Thoracic aorta (tissue), 2 donors: ENCODE results near the gene SCMH1. TPM values are rescaled to one million over a fixed set of nuclear protein-coding genes. Genes with fewer than 3 reads are reported as not detected.

ENCODE experiments used
- ATAC-seq: fragments of 150-250 bp; one replicate; pipeline ENCODE4 v1.8.0; 2017; ENCODE audit warnings: low read depth; ENCODE audit not compliant: insufficient number of reproducible peaks, low FRiP score
- DNase-seq: peaks from one replicate; pipeline ENCODE4 v3.0.0-alpha.2; 2020; ENCODE audit warnings: low spot score
- H3K27ac ChIP-seq, 2 donors: fragments of 200-600 bp; sonication (generic); 1 replicate in 1 of 2; 2 replicates in 1 of 2; pipeline ENCODE4 v1.5.1; 2016; ENCODE audit warnings: mild to moderate bottlenecking in 2 of 2, moderate library complexity in 2 of 2
- H3K27me3 ChIP-seq: fragments of 200-600 bp; sonication (generic); replicated peaks from 2 replicates; pipeline ENCODE4 v1.6.0; 2016; ENCODE audit warnings: mild to moderate bottlenecking; ENCODE audit not compliant: insufficient read depth
- H3K36me3 ChIP-seq: fragments of 200-600 bp; sonication (generic); one replicate; pipeline ENCODE4 v1.5.1; 2016
- H3K4me1 ChIP-seq, 2 donors: fragments of 200-600 bp; sonication (generic); 1 replicate in 1 of 2; 2 replicates in 1 of 2; pipeline versions ENCODE4 v1.5.1 to v1.6.0; 2016; ENCODE audit warnings: low read depth in 2 of 2, mild to moderate bottlenecking in 1 of 2; ENCODE audit not compliant: control insufficient read depth in 1 of 2
- H3K4me3 ChIP-seq: fragments of 200-600 bp; sonication (generic); 2 replicates; pipeline ENCODE4 v1.5.1; 2016; ENCODE audit warnings: mild to moderate bottlenecking
- H3K9me3 ChIP-seq: fragments of 200-600 bp; sonication (generic); 2 replicates; pipeline ENCODE4 v1.5.1; 2016
- total RNA-seq, 2 donors: library from RNA; depleted of rRNA; stranded (reverse); fragments of >200 nt; gene quantifications; one replicate each; pipeline versions ENCODE4 v1.1.0 to v1.2.3, GENCODE V29; 2016
- TF ChIP-seq, protein P1 (sequence below): fragments of 200-600 bp; sonication (generic); IDR thresholded peaks from one replicate; pipeline ENCODE4 v1.5.1; 2019; ENCODE audit warnings: antibody characterized with exemption

SCMH1 gene
- total RNA-seq, 2 donors from 2014 or later: 41.7 to 65.9 TPM

DNA sequence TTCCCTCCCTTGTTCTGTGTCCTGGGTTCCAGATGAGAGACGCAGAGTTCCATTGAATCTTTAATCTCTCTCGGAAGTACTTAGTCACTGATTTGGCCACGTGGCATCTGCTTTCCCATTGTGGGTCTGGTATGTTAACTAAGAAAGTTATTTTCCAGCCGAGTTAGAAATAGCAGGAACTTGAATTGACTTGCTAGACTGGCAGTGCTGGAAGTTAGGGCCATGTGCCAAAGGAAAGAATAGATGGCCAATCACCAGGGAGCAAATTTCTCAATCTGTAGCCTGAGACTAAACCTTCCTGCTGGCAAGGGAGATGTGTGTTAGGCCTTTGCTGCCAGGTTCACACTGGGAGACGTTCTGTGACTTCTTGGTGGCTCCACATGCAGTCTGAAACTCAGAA, 196.4 kb downstream of the SCMH1 start:
- DNase-seq (peak; percentile 56), ATAC-seq (peak; percentile 96)
- Histone ChIP-seq H3K9me3 (no peaks in the 10 kb centered on the region), H3K4me3 (peak overlapping the region; percentile 46), H3K4me1 (peaks cover 21 to 38% of the 10 kb centered on the region in 2 donors), H3K36me3 (no peaks in the 10 kb centered on the region), H3K27ac (peak overlapping the region; percentile 93 to 96), H3K27me3 (no peaks in the 10 kb centered on the region)
- TF ChIP-seq, protein P1, sequence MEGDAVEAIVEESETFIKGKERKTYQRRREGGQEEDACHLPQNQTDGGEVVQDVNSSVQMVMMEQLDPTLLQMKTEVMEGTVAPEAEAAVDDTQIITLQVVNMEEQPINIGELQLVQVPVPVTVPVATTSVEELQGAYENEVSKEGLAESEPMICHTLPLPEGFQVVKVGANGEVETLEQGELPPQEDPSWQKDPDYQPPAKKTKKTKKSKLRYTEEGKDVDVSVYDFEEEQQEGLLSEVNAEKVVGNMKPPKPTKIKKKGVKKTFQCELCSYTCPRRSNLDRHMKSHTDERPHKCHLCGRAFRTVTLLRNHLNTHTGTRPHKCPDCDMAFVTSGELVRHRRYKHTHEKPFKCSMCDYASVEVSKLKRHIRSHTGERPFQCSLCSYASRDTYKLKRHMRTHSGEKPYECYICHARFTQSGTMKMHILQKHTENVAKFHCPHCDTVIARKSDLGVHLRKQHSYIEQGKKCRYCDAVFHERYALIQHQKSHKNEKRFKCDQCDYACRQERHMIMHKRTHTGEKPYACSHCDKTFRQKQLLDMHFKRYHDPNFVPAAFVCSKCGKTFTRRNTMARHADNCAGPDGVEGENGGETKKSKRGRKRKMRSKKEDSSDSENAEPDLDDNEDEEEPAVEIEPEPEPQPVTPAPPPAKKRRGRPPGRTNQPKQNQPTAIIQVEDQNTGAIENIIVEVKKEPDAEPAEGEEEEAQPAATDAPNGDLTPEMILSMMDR: no peak

DNA sequence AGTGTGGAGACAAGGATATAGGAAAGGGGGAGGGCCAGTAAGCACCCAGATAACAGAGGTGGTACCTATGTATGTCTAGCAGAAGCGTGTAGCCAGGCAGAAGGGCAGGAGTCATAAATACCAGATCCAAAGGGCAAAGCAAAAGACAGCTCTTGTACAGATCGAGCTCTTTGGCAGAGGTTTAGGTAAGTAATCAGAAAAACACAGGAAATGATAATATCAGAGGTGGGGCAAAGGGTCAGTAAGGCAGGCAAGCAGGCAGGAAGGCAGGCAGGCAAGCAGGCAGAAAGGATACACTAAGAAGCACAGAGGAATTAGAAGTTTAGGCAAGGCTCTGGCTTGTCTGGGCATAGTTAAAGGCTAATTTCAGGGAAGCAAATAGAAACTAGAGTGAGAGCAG, 197.9 kb downstream of the SCMH1 start:
- no peak overlapping the region for H3K4me3 ChIP-seq
- DNase-seq: no peak
- no peaks in the 10 kb centered on the region for H3K36me3 ChIP-seq
- no peaks in the 10 kb centered on the region for H3K9me3 ChIP-seq
- peak overlapping the region; percentile 77 to 96 for H3K27ac ChIP-seq
- peaks cover 21 to 38% of the 10 kb centered on the region in 2 donors for H3K4me1 ChIP-seq
- H3K27me3 ChIP-seq: no peaks in the 10 kb centered on the region
- ATAC-seq: no peak
- TF ChIP-seq, protein P1: no peak

DNA sequence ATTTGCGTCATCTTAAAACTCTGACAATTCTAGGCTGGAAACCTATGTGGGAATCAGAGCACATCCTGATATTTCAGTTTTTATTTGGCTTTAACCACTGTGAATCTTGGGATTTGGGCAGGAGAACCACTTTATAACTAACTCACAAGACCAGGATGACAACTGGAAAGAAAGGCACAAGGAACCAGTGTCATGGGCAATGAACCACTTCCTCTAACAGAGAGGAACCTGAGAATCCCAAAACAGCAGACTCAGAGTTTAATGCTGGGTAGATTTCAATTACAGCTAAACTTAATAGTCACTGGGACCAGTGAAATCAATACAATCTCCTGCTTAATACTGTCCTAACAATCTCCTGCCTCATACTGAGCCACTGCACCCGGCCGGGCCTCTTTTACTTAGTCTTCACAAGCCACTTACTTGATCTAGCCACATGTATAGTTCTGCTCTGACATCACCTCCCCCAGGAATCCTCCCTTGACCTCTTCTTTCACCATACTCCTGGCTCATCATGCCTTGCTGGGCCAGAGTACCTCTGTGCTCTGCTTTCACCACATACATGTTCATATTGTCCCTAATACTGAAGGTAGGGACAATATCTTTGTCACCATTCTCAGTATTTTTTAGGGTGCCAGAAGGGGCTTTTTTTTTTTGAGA, 200.4 kb downstream of the SCMH1 start:
- peaks cover 7% of the 10 kb centered on the region for H3K36me3 ChIP-seq
- no peaks in the 10 kb centered on the region for H3K27me3 ChIP-seq
- H3K4me1 ChIP-seq: peaks cover 19 to 29% of the 10 kb centered on the region in 2 donors
- no peak overlapping the region for H3K4me3 ChIP-seq
- H3K9me3 ChIP-seq: no peaks in the 10 kb centered on the region
- H3K27ac ChIP-seq: no peak overlapping the region
- ATAC-seq: no peak
- DNase-seq: no peak
- TF ChIP-seq, protein P1: no peak

DNA sequence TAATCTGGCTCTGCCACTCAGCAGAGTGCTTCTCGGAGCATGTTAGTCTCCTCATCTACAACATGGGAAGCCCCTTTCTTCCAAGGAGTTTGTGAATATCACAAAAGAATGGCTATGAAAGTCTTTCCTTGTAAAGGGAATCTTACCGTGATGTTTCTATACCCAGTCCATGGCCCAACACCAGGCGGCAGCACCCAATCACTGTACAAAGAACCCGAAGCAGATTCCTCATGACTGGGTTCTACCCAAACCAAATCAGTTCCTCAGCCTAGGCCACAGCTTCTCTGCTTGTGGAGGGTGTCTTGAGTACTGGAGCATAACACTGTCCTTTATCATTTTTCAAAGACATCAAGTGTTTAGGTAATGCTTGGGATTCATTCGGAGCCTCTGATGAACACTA, 204.0 kb downstream of the SCMH1 start:
- Histone ChIP-seq H3K4me3 (no peak overlapping the region), H3K9me3 (no peaks in the 10 kb centered on the region), H3K27me3 (no peaks in the 10 kb centered on the region), H3K36me3 (peaks cover 26% of the 10 kb centered on the region), H3K27ac (no peak overlapping the region), H3K4me1 (no peaks in the 10 kb centered on the region)
- TF ChIP-seq, protein P1: no peak
- no peak for DNase-seq
- no peak for ATAC-seq

DNA sequence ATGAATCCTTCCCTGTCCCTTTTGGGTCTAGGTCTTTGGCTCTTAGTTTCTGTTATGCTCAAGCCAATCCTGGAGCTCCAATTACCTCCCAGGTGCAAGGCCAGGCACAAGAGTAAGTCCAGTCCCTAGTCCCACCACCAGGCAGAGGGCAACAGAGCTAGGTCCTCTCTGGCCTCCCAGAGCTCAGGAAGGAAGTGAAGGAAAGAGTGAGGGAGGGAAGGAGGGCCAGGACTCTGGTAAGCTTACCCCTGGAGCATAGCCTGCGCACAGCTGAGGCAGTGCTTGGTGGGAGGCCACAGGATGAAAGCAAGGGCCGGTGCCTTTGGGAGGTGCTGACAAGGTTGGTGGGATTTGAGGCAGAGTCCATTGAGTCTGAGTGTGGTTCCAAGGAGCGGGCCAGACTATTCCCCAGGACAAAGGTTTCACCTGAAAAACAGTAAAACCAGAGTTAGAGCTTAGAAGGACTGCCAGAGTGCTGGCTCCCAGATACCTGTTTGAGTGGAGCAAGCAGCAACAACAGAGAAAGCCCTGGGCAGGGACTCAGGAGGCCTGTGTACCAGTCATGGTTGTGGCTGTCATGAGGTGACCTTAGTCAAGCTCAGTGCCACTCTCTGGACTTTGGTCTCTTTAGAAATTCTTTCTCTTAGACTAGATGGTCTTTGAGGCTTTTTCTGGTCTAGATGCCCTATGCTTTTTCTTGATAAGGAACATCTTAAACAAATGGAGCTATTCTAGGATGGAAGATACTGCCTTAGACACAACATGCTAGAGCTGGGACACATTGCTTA, 204.8 kb downstream of the SCMH1 start:
- no peak overlapping the region for H3K27ac ChIP-seq
- H3K9me3 ChIP-seq: no peaks in the 10 kb centered on the region
- peaks cover 28% of the 10 kb centered on the region for H3K36me3 ChIP-seq
- ATAC-seq (no peak), DNase-seq (no peak)
- H3K27me3 ChIP-seq: no peaks in the 10 kb centered on the region
- H3K4me3 ChIP-seq: no peak overlapping the region
- no peaks in the 10 kb centered on the region for H3K4me1 ChIP-seq
- TF ChIP-seq, protein P1: no peak
